SK-N-SH treated with all-trans-retinoic acid at 6 μM for 48 hours (cell line): ENCODE measurements around the gene KDM2B.

ENCODE experiments used
- ATAC-seq: fragments of 200-7000 bp; cut with Tn5 transposase; 3 replicates; pipeline ENCODE4 v1.9.1; 2020; ENCODE audit warnings: mild to moderate bottlenecking, moderate library complexity
- ARNTL ChIP-seq: fragments of 450-650 bp; formaldehyde crosslinking; IDR thresholded peaks from 2 replicates; pipeline ENCODE4 v1.5.0; 2020; ENCODE audit warnings: low read depth, mild to moderate bottlenecking, moderate library complexity, borderline replicate concordance
- BACH2 ChIP-seq: fragments of 250-450 bp; sonication (Bioruptor Pico); IDR thresholded peaks from 2 replicates; pipeline ENCODE4 v1.9.0; 2021; ENCODE audit warnings: mild to moderate bottlenecking, borderline replicate concordance
- CREB5 ChIP-seq: fragments of 250-450 bp; sonication (Bioruptor Pico); IDR thresholded peaks from 2 replicates; pipeline ENCODE4 v1.5.1; 2020; ENCODE audit warnings: low read depth, mild to moderate bottlenecking, moderate library complexity
- CSDC2 ChIP-seq: fragments of 250-450 bp; sonication (Bioruptor Pico); IDR thresholded peaks from 2 replicates; pipeline ENCODE4 v1.5.0; 2020; ENCODE audit warnings: mild to moderate bottlenecking, moderate library complexity
- CSRNP3 ChIP-seq: fragments of 250-450 bp; sonication (Bioruptor Pico); IDR thresholded peaks from 2 replicates; pipeline ENCODE4 v1.5.1; 2021; ENCODE audit warnings: mild to moderate bottlenecking, moderate library complexity
- ESRRG ChIP-seq: fragments of 250-450 bp; sonication (Bioruptor Pico); IDR thresholded peaks from 2 replicates; pipeline ENCODE4 v1.6.1; 2021; ENCODE audit warnings: mild to moderate bottlenecking
- GLIS3 ChIP-seq: fragments of 250-450 bp; sonication (Bioruptor Pico); IDR thresholded peaks from 2 replicates; pipeline ENCODE4 v1.5.0; 2020; ENCODE audit warnings: mild to moderate bottlenecking, moderate library complexity
- ISL1 ChIP-seq: fragments of 250-450 bp; sonication (Bioruptor Pico); IDR thresholded peaks from 2 replicates; pipeline ENCODE4 v2.1.2; 2022; ENCODE audit warnings: mild to moderate bottlenecking, moderate library complexity
- OSR1 ChIP-seq: fragments of 250-450 bp; sonication (Bioruptor Pico); IDR thresholded peaks from 2 replicates; pipeline ENCODE4 v1.8.0; 2022; ENCODE audit warnings: moderate library complexity, mild to moderate bottlenecking, inconsistent platforms
- PATZ1 ChIP-seq: fragments of 250-450 bp; sonication (Bioruptor Pico); IDR thresholded peaks from 2 replicates; pipeline ENCODE4 v1.8.0; 2020; ENCODE audit warnings: mild to moderate bottlenecking, moderate library complexity, borderline replicate concordance
- POU6F1 ChIP-seq: fragments of 250-450 bp; sonication (Bioruptor Pico); IDR thresholded peaks from 2 replicates; pipeline ENCODE4 v1.8.0; 2021; ENCODE audit warnings: low read depth, mild to moderate bottlenecking, moderate library complexity, borderline replicate concordance
- PPARA ChIP-seq: fragments of 250-450 bp; sonication (Bioruptor Pico); IDR thresholded peaks from 2 replicates; pipeline ENCODE4 v1.5.0; 2020; ENCODE audit warnings: mild to moderate bottlenecking, borderline replicate concordance
- RARB ChIP-seq: fragments of 250-450 bp; sonication (Bioruptor Pico); IDR thresholded peaks from 2 replicates; pipeline ENCODE4 v1.8.0; 2021; ENCODE audit warnings: mild to moderate bottlenecking, moderate library complexity
- SNAI2 ChIP-seq: fragments of 250-450 bp; sonication (Bioruptor Pico); IDR thresholded peaks from 2 replicates; pipeline ENCODE4 v1.5.0; 2020; ENCODE audit warnings: mild to moderate bottlenecking, moderate library complexity
- TCF4 ChIP-seq: fragments of 250-450 bp; sonication (Bioruptor Pico); IDR thresholded peaks from 2 replicates; pipeline ENCODE4 v1.8.0; 2021; ENCODE audit warnings: mild to moderate bottlenecking, moderate library complexity, borderline replicate concordance
- TOX ChIP-seq: fragments of 250-450 bp; sonication (Bioruptor Pico); IDR thresholded peaks from 2 replicates; pipeline ENCODE4 v1.8.0; 2021; ENCODE audit warnings: mild to moderate bottlenecking, moderate library complexity, borderline replicate concordance
- TSHZ2 ChIP-seq: fragments of 250-450 bp; sonication (Bioruptor Pico); IDR thresholded peaks from 2 replicates; pipeline ENCODE4 v1.5.0; 2020; ENCODE audit warnings: mild to moderate bottlenecking, moderate library complexity
- ZC3H10 ChIP-seq: fragments of 250-450 bp; sonication (Bioruptor Pico); IDR thresholded peaks from 2 replicates; pipeline ENCODE4 v1.5.1; 2021; ENCODE audit warnings: mild to moderate bottlenecking, moderate library complexity
- ZFP30 ChIP-seq: fragments of 450-650 bp; formaldehyde crosslinking; IDR thresholded peaks from 2 replicates; pipeline ENCODE4 v1.5.0; 2022; ENCODE audit warnings: mild to moderate bottlenecking, moderate library complexity
- ZNF565 ChIP-seq: fragments of 450-650 bp; formaldehyde crosslinking; conservative IDR thresholded peaks from 2 replicates; pipeline ENCODE4 v1.5.0; 2020; ENCODE audit warnings: low read depth, mild to moderate bottlenecking, moderate library complexity
- ZNF70 ChIP-seq: fragments of 450-650 bp; formaldehyde crosslinking; IDR thresholded peaks from 2 replicates; pipeline ENCODE4 v1.5.0; 2020; ENCODE audit warnings: mild to moderate bottlenecking, moderate library complexity
- ZNF8 ChIP-seq: fragments of 450-650 bp; formaldehyde crosslinking; IDR thresholded peaks from 2 replicates; pipeline ENCODE4 v1.5.0; 2020; ENCODE audit warnings: mild to moderate bottlenecking, moderate library complexity

Gene KDM2B

GRCh38 chr12:121513464-121514183 is 67.2 kb downstream of the KDM2B start (continued):
- TF ChIP-seq GLIS3 (CRISPR knock-in tag) (no peak), RARB (no peak), ARNTL (CRISPR knock-in tag) (no peak), BACH2 (CRISPR knock-in tag) (no peak), CSDC2 (CRISPR knock-in tag) (no peak), TCF4 (CRISPR knock-in tag) (no peak), CREB5 (no peak), CSRNP3 (CRISPR knock-in tag) (no peak), PPARA (CRISPR knock-in tag) (no peak), ZNF565 (CRISPR knock-in tag) (no peak), ISL1 (CRISPR knock-in tag) (no peak)

- TF ChIP-seq PATZ1 (CRISPR knock-in tag) (no peak), TCF4 (CRISPR knock-in tag) (no peak), TOX (CRISPR knock-in tag) (no peak), CSDC2 (CRISPR knock-in tag) (no peak), ZNF565 (CRISPR knock-in tag) (no peak), CSRNP3 (CRISPR knock-in tag) (no peak), POU6F1 (CRISPR knock-in tag) (no peak), GLIS3 (CRISPR knock-in tag) (no peak), ZFP30 (no peak)
- no peak for ATAC-seq
Measured at GRCh38 chr12:121512561-121512960, 68.3 kb downstream of the KDM2B start.

- ATAC-seq: no peak
- TF ChIP-seq ISL1 (CRISPR knock-in tag) (no peak), ZFP30 (no peak), ZNF8 (CRISPR knock-in tag) (no peak), OSR1 (CRISPR knock-in tag) (no peak), RARB (no peak), ZNF70 (no peak)
Measured at GRCh38 chr12:121511916-121512315, 68.9 kb downstream of the KDM2B start.

- no peak for ATAC-seq
- TF ChIP-seq ZNF565 (CRISPR knock-in tag) (no peak), SNAI2 (no peak), TSHZ2 (CRISPR knock-in tag) (no peak), ZNF8 (CRISPR knock-in tag) (no peak), GLIS3 (CRISPR knock-in tag) (no peak), CSRNP3 (CRISPR knock-in tag) (no peak), ZC3H10 (CRISPR knock-in tag) (no peak), TCF4 (CRISPR knock-in tag) (no peak), BACH2 (CRISPR knock-in tag) (no peak), CSDC2 (CRISPR knock-in tag) (no peak), OSR1 (CRISPR knock-in tag) (no peak), ESRRG (no peak), ZNF70 (no peak), ARNTL (CRISPR knock-in tag) (no peak), PPARA (CRISPR knock-in tag) (no peak), ISL1 (CRISPR knock-in tag) (no peak)
Measured at GRCh38 chr12:121509339-121509738, 71.5 kb downstream of the KDM2B start.
